Muscle of leg (tissue), 11 donors: ENCODE results near the gene NPM3. TPM values are rescaled to one million over a fixed set of nuclear protein-coding genes. Genes with fewer than 3 reads are reported as not detected.

Experiments
- DNase-seq: peaks from one replicate; pipeline ENCODE4 v3.0.0; 2013
- H3K27ac ChIP-seq: one replicate; pipeline ENCODE4 v1.5.1; 2013; ENCODE audit warnings: mild to moderate bottlenecking, low read length, control low read depth
- H3K27me3 ChIP-seq: one replicate; pipeline ENCODE4 v1.6.1; 2013; ENCODE audit warnings: low read length; ENCODE audit not compliant: control insufficient read depth, insufficient read depth
- H3K36me3 ChIP-seq: one replicate; pipeline ENCODE4 v1.6.1; 2013; ENCODE audit warnings: low read length; ENCODE audit not compliant: control insufficient read depth, insufficient read depth
- H3K4me1 ChIP-seq: one replicate; pipeline ENCODE4 v1.6.1; 2013; ENCODE audit warnings: low read length; ENCODE audit not compliant: control insufficient read depth, insufficient read depth
- H3K4me3 ChIP-seq: one replicate; pipeline ENCODE4 v1.5.1; 2013; ENCODE audit warnings: low read length, control low read depth
- H3K9me3 ChIP-seq: replicated peaks from 2 replicates; pipeline ENCODE4 v1.6.1; 2013; ENCODE audit warnings: low read depth, low read length; ENCODE audit not compliant: control insufficient read depth
- WGBS: methylation state at CpG from one replicate; pipeline ENCODE4 v1.1.5; 2013; ENCODE audit warnings: missing lambda C conversion rate; ENCODE audit not compliant: insufficient coverage; 5-methylcytosine and 5-hydroxymethylcytosine counted together
- polyA plus RNA-seq, 8 donors: library from polyadenylated mRNA; unstranded; fragments of 120-200 nt; gene quantifications; one replicate each; pipeline versions ENCODE4 v1.2.1 to v1.2.3, GENCODE V29; 2013; ENCODE audit warnings: inconsistent platforms in 1 of 8, low replicate concordance in 1 of 8; ENCODE audit not compliant: insufficient read length in 8 of 8, insufficient read depth in 1 of 8
- total RNA-seq: library from RNA; stranded (reverse); fragments of 120-200 nt; gene quantifications from one replicate; pipeline ENCODE4 v1.2.4, GENCODE V29; 2013

NPM3 gene
- total and polyA plus RNA-seq, 9 donors, result 54.1 to 80.9 (median 72.7) TPM

- H3K27me3 ChIP-seq, result peaks cover 10% of the 10 kb centered on the region
Measured at GRCh38 chr10:101736666-101737065, 46.6 kb downstream of the NPM3 start.

GRCh38 chr10:101732096-101732495 is 51.1 kb downstream of the NPM3 start:
- H3K4me3 ChIP-seq, result no peak overlapping the region
- H3K27ac ChIP-seq, result no peak overlapping the region
- no peaks in the 10 kb centered on the region for H3K9me3 ChIP-seq
- no peaks in the 10 kb centered on the region for H3K36me3 ChIP-seq
- DNase-seq, result no peak
- no peaks in the 10 kb centered on the region for H3K4me1 ChIP-seq
- no CpG with 5 or more reads among the region's 1 CpG for WGBS
- H3K27me3 ChIP-seq, result peaks cover 3% of the 10 kb centered on the region

More at GRCh38 chr10:101736666-101737065, 46.6 kb downstream of the NPM3 start:
- H3K9me3 ChIP-seq, result no peaks in the 10 kb centered on the region
- 56% methylated on average over 1 of the region's 3 CpGs for WGBS
- H3K4me3 ChIP-seq, result no peak overlapping the region
- no peak for DNase-seq
- H3K36me3 ChIP-seq, result no peaks in the 10 kb centered on the region
- H3K4me1 ChIP-seq, result no peaks in the 10 kb centered on the region
- H3K27ac ChIP-seq, result no peak overlapping the region

Other genes starting within 250 kb of the NPM3 start
- 11.3 TPM for gene POLL, start 195.2 kb downstream of the NPM3 start, total RNA-seq
- gene POLL, start 195.2 kb downstream of the NPM3 start, polyA plus RNA-seq, result 10 to 100 TPM; 21.7 to 32.3 (median 22.9) TPM
- gene DPCD, start 195.1 kb downstream of the NPM3 start, total RNA-seq, result 23.8 TPM
- gene DPCD, start 195.1 kb downstream of the NPM3 start, polyA plus RNA-seq, result 10 to 100 TPM; 15.4 to 20.4 (median 17.7) TPM
- 38.0 TPM for gene FBXW4, start 88.3 kb downstream of the NPM3 start, total RNA-seq
- 10 to 100 TPM; 39.2 to 51.5 (median 45.0) TPM for gene FBXW4, start 88.3 kb downstream of the NPM3 start, polyA plus RNA-seq
- 0.53 TPM for gene FGF8, start 7.3 kb downstream of the NPM3 start, total RNA-seq
- gene FGF8, start 7.3 kb downstream of the NPM3 start, polyA plus RNA-seq, result 1 to 10 TPM in 3 of 8 donors, under 1 TPM in 4, not detected in 1; 0.18 to 1.9 (median 0.45) TPM
- 105 TPM for gene OGA, start 35.0 kb upstream of the NPM3 start, total RNA-seq
- gene OGA, start 35.0 kb upstream of the NPM3 start, polyA plus RNA-seq, result 100 to 1,000 TPM in 1 of 8 donors, 10 to 100 TPM in 7; 73.2 to 127 (median 88.6) TPM
- gene KCNIP2, start 60.4 kb upstream of the NPM3 start, total RNA-seq, result 2.0 TPM
- gene KCNIP2, start 60.4 kb upstream of the NPM3 start, polyA plus RNA-seq, result 1 to 10 TPM; 2.1 to 6.3 (median 4.1) TPM